NK-92 treated with Interleukin-12 subunit alpha and Interleukin-12 subunit beta, amount 100 ng/mL, for 24 hours (cell line): ENCODE results near the gene PPP1R1A.

Source experiments
- DNase-seq: peaks from one replicate; lab custom pipeline; 2025; lab: John Stamatoyannopoulos, UW

PPP1R1A gene, protein sequence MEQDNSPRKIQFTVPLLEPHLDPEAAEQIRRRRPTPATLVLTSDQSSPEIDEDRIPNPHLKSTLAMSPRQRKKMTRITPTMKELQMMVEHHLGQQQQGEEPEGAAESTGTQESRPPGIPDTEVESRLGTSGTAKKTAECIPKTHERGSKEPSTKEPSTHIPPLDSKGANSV

DNA sequence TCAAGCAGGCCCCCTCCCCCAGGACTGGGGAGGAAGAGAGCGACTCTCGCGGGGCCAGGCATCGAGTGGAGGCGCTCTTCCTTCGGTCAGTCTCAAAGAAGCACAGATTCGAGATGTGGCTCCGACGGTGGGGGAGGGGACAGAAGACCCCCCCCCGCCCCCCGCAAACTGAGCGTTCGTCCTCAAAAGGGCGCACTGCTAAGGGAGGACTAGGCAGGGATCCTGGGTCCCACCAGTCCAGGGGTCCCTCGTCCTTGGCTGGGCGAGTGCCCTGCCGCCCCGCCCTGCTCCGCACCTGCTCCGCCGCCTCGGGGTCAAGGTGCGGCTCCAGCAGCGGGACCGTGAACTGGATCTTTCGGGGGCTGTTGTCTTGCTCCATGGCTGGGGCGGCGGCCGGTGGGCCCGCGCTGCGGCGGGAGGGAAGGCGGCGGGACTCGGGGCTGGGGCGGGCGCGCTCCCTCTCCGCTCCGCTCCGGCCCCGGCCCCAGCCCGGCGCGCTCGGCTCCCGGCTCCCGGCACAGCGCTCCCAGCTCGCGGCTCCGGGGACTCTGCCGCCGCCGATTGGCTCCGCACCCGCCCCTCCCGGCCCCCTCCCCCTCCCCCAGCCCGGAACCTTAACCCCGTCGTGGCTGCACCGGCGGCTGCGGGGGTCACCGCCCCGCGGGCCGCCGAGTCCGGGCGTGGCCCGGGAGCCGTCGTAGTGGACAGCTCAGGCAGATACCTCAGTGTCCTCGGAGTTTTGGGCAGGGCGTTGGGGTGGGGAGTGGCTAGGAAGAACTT lies at the start of gene PPP1R1A:
TSS of gene PPP1R1A (minus strand) at position 550 of the 780 bp plus-strand sequence. CDS start at position 379, 171 bp downstream.
- DNase-seq, result no peak

DNA sequence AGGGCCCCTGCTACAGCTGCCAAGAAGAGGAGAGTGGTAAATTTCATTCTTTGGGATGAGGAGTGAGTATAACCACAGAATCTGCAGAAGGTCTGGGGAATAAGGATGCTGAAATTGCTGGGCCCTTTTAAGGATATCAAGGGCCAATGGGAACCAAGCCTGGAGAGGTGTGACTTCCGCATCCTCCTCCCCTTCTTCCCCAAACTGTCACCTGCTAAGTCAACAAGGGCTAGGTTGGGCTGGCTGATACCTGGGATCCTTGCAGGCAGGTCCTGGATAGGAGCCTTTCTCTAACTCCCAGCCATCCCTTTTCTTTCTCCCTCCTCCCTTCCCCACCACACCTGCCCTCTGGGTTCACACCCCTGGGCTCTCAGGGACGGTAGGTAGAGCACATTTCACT lies 46.3 kb upstream of the PPP1R1A start, which contains the start of gene LACRT:
TSS of gene LACRT (minus strand) at position 101 of the 400 bp plus-strand sequence. CDS start at position 47, 54 bp downstream.
- DNase-seq, result no peak

DNA sequence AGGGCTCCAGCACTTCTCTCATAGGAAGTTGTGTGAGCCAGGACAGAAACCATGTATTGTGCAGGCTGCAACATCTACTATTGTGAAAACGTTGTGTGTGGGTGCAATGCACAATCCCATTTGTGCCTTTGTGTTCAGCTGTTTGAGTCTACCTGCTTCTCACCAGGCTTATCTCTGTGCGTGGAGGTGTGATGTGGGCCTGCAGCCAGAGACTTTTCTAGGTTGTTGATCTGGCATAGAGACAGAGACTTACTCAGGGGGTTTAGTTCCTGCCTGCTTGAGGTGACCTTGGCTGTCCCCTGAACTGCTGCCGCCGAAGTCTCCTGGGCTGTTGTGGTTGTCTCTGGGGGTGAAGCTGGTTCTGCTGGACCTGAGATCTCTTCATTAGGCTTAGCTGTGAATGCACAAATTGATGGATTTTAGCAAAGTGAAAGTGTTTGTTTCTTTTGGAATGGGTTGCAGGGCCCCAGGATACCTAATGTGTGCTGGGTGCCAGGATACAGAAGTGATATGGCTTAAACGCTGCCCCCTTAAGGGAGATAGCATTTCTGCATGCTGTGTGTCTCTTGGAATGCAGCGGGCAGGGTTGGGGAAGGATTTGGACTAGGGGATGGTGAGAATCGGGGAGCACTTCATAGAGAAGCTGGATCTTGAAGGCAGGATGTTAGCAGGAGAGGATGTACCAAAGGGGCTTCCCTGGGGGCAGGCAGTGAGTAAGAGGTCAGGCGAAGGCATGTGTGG lies 43.7 kb upstream of the PPP1R1A start:
- no peak for DNase-seq

DNA sequence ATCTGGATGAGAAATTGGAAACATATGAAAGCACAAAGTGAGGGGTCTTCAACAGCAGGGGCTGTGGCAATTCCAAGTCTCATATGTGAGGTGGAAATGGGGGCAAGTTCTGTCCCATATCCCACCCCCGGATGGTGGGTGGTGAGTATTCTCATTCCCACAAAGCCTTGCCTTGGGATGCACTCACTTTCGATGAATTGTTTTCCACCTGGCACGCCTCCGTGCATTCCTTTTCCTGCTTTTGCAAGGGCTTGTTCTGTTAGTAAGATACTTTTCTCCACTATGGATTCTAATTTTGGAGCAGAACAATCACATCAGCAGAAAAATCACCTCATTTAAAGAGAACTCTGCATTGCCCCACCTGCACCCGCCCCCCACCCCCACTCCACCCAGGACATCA lies 43.1 kb upstream of the PPP1R1A start:
- no peak for DNase-seq

DNA sequence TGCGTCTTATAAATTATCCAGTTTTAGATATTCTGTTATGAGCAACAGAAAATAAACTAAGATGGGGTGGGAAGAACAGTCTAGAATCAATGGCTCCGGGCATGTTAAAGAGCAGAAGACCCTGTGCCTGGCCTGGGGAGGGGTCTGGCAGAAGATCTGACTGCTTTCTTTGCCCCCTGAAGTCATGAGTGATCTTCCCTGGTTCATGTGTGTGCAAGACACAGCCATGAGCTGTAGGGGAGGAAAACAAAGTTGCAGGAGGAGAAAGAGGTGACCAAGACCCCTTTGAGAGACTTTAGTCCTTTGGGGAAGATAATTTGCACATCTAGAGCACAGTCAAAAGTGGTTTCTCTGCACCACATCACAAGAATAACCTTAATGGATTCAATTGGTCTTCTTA lies 41.5 kb upstream of the PPP1R1A start:
- DNase-seq, result no peak

DNA sequence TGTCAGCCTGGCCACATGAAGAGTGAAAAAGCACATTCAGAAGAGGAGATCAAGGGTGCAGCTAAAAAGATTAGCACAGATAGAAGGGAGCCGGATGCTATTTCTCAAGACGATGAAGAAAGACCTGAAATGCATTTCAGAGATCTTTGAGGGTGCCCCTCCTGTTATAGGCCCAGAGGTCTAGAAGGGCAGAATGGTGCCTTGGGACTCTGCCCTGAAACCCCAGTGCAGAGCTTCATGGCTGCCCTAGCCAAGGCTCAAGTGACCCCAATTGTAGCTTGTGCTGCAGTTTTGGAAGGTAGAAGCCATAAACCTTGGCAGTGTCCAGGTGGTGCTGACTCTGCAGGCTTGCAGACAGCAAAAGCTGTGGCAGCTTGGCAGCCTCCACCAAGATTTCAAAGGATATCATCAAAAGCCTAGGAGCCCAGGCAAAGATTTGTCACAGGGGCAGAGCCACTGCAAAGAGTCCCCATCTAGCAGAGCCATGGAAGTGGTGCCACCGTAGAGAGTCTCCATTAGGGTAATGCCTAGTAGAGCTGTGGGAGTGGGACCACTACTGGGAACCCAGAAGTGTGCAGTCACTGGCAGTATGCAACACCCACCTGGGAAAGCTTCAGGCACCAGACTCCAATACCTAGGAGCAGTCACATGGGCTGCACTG lies 39.9 kb upstream of the PPP1R1A start:
- DNase-seq, result no peak

DNA sequence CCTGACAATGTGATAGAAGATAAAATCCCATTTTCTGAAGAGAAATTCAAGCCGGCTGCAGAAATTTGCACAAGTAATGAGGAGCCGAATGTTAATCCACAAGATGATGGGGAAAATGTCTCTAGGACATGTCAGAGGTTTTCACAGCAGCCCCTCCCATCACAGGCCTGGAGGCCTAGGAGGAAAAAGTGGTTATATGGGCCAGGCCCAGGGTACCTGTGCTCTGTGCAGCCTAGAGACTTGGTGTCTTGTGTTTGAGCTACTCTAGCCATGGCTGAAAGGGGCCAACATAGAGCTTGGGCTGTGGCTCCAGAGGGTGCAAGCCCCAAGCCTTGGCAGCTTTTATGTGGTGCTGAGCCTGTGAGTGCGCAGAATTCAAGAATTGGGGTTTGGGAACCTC lies 38.8 kb upstream of the PPP1R1A start:
- DNase-seq, result no peak

DNA sequence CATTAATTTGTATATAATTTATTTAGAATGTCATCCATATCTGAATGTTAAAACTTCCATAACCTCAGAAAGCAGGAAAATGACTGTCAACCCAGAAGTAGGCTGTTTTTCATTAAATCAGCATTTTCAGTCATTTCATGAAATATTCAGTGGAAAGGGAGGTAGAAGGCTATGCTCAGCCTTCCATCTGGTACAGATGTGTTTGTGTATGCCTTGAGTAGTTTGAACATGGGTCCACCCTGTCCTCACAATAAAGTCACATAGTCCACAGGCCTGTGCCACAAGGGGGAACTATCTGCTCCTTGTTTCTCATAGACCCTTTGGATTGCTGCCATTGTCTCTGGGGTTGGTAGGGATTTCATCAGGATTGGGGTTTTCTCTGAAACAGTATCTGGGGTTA lies 37.1 kb upstream of the PPP1R1A start:
- DNase-seq, result no peak

DNA sequence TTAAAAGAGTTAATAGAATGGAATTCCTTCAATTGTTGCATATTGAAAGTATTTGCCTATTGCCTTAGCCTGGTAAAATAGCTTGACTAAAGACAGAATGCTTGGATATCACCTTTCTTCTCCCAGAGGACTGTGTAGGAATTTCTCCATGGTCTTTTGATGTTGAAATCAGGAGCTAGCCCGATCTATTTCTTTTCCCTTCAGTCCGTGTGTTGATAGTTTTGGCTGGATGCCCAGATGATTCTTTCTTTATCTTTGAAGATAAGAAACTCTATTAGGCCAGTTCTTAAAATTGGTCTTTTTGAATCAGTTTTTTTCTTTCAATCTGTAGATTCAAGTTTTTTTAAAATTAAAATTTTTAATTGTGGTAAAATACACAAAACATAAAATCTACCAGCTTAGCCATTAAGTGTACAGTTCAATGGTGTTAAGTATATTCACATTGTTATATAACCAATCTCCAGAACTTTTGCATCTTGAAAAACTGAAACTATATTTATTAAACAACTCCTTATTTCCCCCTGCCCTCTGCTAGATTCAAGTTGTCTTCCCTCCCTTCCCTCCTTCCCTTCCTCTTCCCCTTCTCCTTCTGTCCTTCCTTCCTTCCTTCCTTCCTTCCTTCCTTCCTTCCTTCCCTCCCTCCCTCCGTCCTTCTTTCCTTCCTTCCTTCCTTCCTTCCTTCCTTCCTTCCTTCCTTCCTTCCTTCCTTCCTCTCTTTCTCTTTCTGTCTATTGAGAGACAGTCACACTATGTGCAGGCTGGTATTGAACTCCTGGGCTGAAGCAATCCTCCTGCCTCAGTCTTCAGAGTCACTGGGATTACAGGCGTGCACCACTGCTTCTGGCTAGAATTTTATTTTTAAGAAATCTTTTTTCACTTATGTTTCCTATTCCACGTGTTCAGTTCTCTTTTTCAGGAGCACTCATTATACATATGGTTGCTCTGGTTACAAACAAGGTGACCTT lies 36.1 kb upstream of the PPP1R1A start:
- DNase-seq, result no peak

DNA sequence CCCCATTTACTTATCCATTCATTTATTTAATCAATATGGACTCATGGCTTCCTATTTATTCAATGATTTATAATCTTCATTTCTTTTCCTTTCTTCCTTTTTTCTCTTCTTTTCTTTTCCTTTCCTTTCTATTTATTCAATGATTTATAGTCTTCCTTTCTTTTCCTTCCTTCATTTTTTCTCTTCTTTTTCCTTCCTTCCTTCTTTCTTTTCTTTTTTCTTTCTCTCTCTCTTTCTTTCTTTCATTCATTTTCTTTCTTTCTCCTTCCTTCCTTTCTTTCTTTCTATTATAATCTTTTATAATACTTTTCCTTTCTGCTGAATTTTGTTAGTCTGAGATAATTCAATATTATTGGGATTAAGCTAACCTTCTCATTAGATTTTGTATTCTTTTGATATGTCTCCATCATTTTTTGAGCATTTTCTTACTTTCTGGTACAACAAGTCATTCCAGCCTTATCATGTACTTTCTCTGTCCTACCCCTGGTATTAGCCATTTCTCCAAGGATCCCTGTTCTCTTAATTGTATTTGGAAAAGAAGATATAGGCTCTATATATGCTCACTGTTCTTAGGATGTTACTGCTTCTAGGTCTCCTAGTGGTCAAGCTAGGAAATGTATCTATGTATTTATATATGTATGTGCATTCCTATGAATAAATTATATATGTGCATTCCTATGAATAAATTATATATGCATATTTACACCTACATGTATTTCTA lies 34.2 kb upstream of the PPP1R1A start:
- DNase-seq, result no peak

DNA sequence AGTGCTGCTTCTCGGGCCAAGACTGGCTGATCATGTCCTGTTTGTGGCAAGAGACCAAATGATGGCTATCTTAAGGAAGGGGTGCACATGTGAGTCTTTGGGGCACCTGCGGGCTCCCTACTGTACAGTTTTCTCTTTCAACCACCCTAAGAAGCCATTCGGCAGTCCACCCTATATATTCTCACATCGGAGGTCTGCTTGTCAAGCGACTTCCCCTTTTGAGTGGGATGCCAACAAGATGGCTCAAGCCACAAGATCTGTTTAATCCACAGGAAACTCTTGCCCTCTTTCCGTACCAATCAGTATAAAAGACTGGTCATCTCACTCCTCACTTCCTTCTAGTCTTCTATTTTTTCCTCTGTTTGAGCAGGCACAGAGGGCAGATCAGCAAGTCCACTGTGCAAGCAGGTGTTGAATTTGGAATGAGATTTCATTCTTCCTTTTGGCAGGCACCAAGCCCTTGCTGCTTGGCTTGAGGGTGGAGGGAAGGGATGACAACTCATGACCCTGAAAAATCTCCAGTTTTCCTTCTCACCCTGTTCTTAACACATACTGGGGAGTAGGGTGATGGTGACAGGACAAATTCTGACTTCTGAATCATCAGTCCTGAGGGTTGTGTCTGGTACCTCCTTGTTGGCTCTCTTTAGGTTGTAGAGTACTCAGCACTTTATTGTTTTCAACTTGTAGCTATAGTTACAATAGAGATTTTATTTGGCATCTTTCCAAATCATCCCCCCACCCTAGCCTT lies 28.6 kb upstream of the PPP1R1A start:
- no peak for DNase-seq

DNA sequence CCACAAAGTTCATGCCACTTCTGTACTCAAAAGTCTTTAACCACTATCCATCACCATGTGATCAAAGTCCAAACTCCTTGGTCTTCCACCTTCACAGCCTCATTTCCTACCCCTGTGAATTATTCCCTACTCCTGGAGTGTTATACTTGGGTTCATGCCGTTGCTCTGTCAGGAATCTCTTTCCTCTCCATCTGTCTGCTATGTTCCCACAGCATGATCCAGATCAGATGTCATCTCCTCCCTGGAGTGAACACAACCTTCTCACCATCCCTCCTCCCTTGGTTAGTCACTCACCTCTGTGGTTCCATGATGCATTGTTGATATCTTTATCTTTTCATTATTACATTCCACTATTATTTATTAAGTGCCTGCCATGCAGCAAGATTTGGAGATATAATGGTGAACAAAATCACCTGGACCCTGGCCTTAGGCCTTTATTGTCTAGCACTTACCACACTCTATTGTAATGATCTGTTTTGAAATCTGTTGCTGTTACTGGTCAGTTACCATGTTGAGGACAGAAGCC lies 23.8 kb upstream of the PPP1R1A start:
- DNase-seq, result no peak

DNA sequence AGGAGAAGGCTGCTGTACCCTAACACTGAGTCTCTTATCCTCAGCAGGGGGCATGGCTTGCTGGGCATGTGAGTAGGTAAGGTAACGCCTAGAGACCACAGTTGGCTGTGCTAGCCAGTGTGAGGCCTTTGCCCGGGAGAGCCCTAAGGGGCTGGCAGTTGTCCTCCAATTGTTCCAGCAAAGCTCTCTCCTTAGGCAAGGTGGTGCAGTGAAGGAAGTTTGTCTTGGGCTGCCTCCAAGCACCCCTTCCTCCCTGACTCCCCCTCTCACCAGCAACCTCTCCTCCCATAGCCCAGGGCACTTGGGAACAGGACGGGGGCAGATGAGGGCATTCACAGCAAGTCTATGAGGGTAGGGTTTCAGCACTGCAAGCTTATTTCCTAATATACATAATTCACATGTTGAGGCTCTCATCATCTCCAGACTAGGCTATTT lies 23.3 kb upstream of the PPP1R1A start:
- DNase-seq, result no peak

DNA sequence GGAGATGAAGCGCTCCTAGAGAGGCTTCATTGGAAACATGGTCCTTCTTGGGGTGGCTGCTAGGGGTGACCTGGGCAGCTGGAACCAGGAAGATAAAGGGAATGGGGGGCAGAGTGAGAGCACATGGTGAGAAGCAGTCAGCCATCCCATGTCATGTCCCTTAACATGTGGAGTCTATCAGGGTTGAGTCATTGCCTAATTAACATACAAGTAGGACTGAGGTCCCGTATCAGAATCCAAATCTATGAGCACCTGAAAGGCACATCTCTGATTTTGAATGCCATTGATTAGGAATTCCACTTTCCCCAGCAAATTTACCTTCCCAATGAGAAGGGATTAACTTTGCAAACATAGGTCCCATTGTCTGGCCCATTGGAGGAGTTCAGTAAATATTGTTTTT lies 20.3 kb upstream of the PPP1R1A start:
- no peak for DNase-seq

DNA sequence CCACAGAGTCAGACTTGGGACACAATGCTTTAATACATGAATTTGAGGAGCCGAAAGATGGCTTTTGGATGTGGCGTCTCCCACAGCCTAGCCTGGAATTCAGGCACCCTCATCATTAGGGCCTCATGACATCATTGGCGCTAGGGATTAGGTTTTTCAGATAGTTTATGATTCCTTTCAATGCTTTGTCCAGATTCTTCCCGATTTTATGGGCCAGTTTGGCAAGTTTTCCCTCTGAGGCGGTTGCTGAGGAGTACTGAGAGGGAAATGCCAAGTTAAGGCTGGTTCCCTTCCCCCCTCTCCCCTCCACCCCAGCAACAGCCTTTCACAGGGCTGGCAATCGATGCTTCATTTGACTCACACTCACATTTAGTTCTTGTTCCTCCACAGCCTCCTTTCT lies 19.7 kb upstream of the PPP1R1A start:
- DNase-seq, result no peak

DNA sequence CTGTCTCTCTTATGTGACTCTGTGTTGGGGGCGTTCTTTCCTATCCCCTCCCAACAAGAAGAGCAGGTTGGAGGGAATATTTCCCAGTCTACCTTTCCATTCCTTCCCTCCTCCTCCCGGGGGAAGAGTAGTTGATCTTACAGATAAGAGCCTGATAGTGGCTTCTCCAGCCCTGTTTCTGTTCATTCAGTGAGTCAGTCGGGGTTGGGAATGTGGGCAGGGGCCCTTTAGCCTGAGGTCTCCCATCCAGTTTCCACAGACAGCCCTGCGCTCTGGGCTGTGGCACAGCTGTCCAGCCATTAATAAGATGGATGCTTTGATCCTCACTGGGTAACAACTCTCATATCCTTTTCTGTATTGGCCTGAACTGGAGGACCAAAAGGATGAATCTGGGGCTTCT lies 18.1 kb upstream of the PPP1R1A start:
- no peak for DNase-seq

DNA sequence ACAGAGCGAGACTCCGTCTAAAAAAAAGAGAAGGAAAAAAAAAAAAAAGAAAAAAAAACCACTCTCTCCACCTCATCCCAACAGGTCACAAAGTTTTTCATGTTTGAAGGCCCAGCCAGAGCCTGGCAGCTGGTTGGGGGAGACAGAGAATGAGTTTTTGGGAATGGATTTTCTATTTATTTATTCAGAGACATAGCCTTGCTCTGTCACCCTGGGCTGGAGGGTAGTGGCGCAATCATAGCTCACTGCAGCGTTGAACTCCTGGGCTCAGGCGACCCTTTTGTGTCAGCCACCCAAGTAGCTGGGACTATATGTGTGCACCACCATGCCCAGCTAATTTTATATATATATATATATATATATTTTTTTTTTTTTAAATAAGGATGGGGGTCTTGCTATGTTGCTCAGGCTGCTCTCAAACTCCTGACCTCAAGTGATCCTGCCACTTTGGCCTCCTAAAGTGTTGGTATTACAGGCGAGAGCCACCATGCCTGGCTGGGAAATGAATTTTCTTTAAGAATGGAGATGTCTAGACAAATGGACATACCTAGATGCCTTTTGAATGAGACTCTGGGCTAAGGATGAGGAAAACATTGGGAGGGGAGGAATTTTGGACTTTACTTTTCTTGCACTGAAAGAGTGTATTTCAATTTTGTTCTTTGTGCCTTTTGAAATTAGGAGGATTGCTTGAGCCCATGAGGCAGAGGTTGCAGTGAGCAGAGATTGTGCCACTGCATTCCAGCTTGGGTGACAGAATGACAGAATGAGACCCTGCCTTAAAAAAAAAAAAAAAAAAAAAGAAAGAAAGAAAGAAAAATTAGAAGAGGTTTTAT lies 16.9 kb upstream of the PPP1R1A start:
- no peak for DNase-seq

DNA sequence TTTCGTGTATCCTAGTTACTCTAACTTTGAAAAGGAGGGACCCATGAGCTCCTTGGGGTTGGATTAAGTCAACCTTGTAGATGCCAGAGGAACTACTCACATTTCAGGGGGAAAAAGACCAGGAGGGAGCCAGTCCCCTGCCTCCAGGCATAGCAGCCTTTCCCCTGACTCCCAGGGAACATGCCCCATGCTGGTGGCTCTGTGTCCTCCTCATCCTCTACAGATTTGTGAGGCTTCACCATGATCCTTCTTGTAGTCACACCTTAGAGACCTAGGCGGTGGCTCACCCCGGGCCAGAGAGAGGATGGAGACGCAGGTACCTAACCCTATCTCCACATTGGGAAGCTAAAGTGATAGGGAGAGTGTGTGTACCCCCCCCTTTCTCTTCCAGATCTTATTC lies 16.0 kb upstream of the PPP1R1A start:
- no peak for DNase-seq

DNA sequence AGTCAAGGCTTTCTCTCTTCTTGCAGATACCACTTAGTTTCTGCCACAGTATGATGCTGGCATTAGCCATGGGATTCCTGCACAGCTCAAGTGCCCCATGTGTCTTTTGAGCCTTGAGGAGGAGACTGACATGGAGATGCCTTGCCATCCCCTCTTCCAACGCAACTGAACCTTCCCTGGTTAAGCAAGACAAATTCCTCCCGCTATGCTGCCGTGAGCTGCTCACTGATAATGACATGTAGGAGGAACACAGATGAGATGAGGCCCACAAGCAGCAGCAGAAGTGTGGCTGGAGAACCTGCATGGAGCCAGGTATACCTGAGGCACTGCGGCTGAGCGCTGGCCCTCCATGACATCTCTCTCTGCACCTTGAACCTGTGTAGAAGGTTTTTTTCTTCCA lies 15.4 kb upstream of the PPP1R1A start:
- no peak for DNase-seq
